Activated CD4-positive, alpha-beta memory T cell treated with anti-CD3 and anti-CD28 coated beads for 36 hours (primary cell): ENCODE data around the gene TOP3B. TPM values are rescaled to one million over a fixed set of nuclear protein-coding genes. Genes with fewer than 3 reads are reported as not detected.

Experiments
- CTCF ChIA-PET: fragments of 350-600 bp; sonication (Branson Sonifier 250); formaldehyde crosslinking; loops from one replicate; lab custom pipeline; 2021; ENCODE audit warnings: antibody characterized with exemption, inconsistent platforms; lab: Charles Lee
- POLR2A ChIA-PET: fragments of 350-600 bp; sonication (Branson Sonifier 250); formaldehyde crosslinking; loops from one replicate; lab custom pipeline; 2021; ENCODE audit warnings: antibody characterized with exemption; lab: Charles Lee
- DNase-seq: peaks from one replicate; pipeline ENCODE4 v3.0.0-alpha.2; 2020
- H3K27ac Mint-ChIP-seq: one replicate; pipeline ENCODE4 v1.8.0; 2021; ENCODE audit warnings: mixed read lengths
- H3K27me3 Mint-ChIP-seq: one replicate; pipeline ENCODE4 v1.8.0; 2021; ENCODE audit warnings: mixed read lengths
- H3K36me3 Mint-ChIP-seq: one replicate; pipeline ENCODE4 v1.8.0; 2021; ENCODE audit warnings: mixed read lengths
- H3K4me1 Mint-ChIP-seq: one replicate; pipeline ENCODE4 v1.8.0; 2021; ENCODE audit warnings: low read depth, mixed read lengths
- H3K4me3 Mint-ChIP-seq: one replicate; pipeline ENCODE4 v1.8.0; 2021; ENCODE audit warnings: mild to moderate bottlenecking, mixed read lengths
- H3K9me3 Mint-ChIP-seq: one replicate; pipeline ENCODE4 v1.8.0; 2021; ENCODE audit warnings: mixed read lengths
- intact Hi-C: fragments of 100-400 bp; cut with micrococcal nuclease; formaldehyde crosslinking; loops from one replicate; pipeline ENCODE4 v1.15.1; 2023
- total RNA-seq, 2 experiments: library from RNA; stranded (reverse); gene quantifications; one replicate each; pipeline ENCODE4 v1.2.3, GENCODE V29; 2021

Gene TOP3B
- total RNA-seq, 2 experiments from 2014 or later = 28.8 to 30.4 TPM

DNA sequence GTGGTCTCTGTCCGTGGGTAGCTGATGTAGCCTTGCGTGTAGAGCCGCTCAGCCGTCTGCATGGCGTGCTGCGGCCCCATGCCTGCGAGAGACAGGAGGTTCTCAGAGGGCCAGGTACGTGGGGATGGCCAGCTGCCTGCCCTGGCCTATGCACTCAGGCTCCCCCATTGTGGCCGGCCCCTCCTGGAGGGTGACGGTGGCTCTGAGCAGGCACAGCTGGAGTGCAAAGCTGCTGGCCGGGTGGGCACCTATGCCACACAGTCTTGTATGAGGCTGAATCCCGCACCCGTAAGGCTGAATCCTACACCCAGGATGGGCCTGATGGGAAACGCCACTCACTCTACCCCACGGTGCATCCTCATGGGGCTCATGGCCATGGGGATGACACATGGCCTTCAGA lies 18.4 kb downstream of the TOP3B start:
- Mint-ChIP-seq H3K9me3 (no peaks in the 10 kb centered on the region), H3K4me1 (no peaks in the 10 kb centered on the region), H3K4me3 (no peak overlapping the region), H3K36me3 (peaks cover 25% of the 10 kb centered on the region), H3K27ac (no peak overlapping the region), H3K27me3 (no peaks in the 10 kb centered on the region)
- POLR2A ChIA-PET = no interaction called here
- DNase-seq = no peak
- intact Hi-C loops = no loop called here
- CTCF ChIA-PET = interaction anchor here (1.4 to 3.2 kb wide), 3 partner anchors 8 to 26 kb away, joined by 4 to 14 read pairs (median 4); partner anchors contain the start of gene PPM1F

DNA sequence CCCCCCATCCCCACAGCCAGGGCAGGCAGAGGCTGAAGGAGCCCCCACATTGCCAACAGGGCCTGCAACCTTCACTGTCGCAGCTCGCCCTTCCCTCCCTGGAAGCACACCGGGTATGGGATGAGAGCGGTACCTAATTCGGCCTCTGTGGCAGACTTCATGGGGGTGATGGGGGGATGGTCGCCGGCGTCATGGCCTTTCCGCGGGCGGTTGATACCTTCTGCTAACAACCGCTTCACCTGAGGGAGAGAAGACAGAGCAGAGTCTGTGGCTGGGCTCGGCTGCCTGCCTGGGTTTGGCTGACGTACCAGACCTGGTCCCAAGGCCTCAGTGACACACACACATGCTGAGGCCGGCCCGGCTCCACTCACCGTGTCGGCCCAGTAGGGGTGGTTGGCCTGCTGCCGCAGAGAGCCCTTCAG lies 18.8 kb downstream of the TOP3B start:
- CTCF ChIA-PET = interaction anchor here (1.4 to 1.6 kb wide), 2 partner anchors 8 to 26 kb away, joined by 4 read pairs; no protein-coding TSS in a partner anchor
- POLR2A ChIA-PET = no interaction called here
- Mint-ChIP-seq H3K4me1 (no peaks in the 10 kb centered on the region), H3K9me3 (no peaks in the 10 kb centered on the region), H3K27ac (no peak overlapping the region), H3K4me3 (no peak overlapping the region), H3K27me3 (no peaks in the 10 kb centered on the region), H3K36me3 (peaks cover 23% of the 10 kb centered on the region)
- no peak for DNase-seq
- intact Hi-C loops = no loop called here

DNA sequence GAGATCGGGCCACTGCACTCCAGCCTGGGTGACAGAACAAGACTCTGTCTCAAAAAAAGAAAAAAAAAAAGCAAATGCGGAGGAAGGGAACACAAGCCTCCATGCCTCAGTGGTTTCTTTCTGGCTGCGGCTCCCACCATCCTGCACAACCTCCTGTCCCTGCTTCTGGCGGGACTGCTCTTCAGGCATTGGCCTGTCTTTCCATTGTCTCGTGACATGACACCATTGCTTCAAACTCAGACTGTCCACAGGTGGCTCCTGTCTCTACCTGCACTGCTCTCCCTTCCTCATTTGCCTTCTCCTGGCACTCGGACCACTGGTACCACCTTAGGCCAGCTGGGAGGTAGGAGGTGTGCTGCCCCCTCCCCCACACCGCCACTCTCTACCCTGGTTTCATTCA lies 19.3 kb downstream of the TOP3B start:
- Mint-ChIP-seq H3K27me3 (no peaks in the 10 kb centered on the region), H3K9me3 (no peaks in the 10 kb centered on the region), H3K4me1 (no peaks in the 10 kb centered on the region), H3K36me3 (peaks cover 22% of the 10 kb centered on the region), H3K4me3 (no peak overlapping the region), H3K27ac (no peak overlapping the region)
- intact Hi-C loops = no loop called here
- DNase-seq = no peak
- ChIA-PET POLR2A (no interaction called here), CTCF (interaction anchor here (1.4 to 1.6 kb wide), 2 partner anchors 9 to 25 kb away, joined by 4 read pairs; no protein-coding TSS in a partner anchor)

DNA sequence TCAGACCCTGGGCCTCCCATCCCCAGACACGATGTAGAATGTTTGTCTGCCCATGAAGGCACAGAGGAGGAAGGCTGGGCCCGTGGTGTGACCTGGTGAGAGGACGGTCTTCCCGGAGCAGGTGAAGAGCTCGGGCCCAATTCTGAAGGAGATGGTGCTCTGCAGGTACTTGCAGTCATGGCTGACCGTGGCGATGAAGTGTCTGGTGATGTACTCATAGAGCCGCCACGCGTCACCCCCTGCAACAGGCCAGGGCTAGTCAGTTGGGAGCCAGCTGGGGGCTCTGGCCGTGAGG lies 20.0 kb downstream of the TOP3B start:
- H3K27ac Mint-ChIP-seq = no peak overlapping the region
- ChIA-PET POLR2A (no interaction called here), CTCF (interaction anchor here (1.4 to 1.6 kb wide), 2 partner anchors 10 to 25 kb away, joined by 4 read pairs; no protein-coding TSS in a partner anchor)
- H3K4me1 Mint-ChIP-seq = no peaks in the 10 kb centered on the region
- peaks cover 22% of the 10 kb centered on the region for H3K36me3 Mint-ChIP-seq
- no peak overlapping the region for H3K4me3 Mint-ChIP-seq
- intact Hi-C loops = no loop called here
- H3K27me3 Mint-ChIP-seq = no peaks in the 10 kb centered on the region
- DNase-seq = no peak
- H3K9me3 Mint-ChIP-seq = no peaks in the 10 kb centered on the region

DNA sequence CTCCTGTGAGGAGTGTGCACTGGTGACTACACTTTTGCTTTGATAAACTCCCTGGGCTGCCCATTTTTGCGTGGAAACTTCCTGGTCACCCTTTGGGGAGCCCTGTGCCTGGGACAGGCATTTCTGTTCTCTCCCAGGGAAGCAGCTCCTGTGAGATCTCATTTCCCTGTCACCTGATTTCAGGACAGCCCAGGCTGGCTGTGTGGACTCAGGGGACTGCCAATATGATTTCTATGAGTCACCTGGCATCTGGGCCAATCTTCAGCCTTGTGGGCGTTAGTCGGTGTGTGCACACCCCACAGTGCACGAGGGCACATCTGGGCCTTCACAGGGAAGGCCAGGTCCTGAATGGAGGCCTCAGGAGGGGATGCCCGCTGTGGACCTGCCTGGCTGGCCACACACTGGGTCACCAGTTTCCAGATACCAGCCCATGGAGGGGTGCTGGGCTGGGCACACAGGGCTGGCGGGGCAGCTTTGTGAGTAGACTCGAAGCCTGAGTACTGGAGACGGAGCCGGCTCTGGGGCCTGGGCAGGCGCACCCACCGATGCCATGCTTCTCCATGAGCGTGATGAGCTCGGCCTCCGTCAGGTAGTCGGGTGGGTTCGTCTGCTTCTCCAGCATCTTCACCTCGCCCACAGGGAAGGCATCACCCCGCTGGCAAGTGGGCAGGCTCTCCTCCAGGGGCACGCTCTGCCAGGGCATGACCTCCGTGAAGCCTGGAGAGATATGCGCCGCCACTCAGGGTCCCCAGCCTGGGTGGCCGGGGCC lies 20.5 kb downstream of the TOP3B start:
- intact Hi-C loops = no loop called here
- DNase-seq = no peak
- no peak overlapping the region for H3K4me3 Mint-ChIP-seq
- H3K9me3 Mint-ChIP-seq = no peaks in the 10 kb centered on the region
- no peaks in the 10 kb centered on the region for H3K27me3 Mint-ChIP-seq
- peaks cover 16% of the 10 kb centered on the region for H3K36me3 Mint-ChIP-seq
- POLR2A ChIA-PET = no interaction called here
- CTCF ChIA-PET = interaction anchor here (1.6 kb wide), 1 partner anchor 10 kb away, joined by 4 read pairs; no protein-coding TSS in a partner anchor
- no peak overlapping the region for H3K27ac Mint-ChIP-seq
- no peaks in the 10 kb centered on the region for H3K4me1 Mint-ChIP-seq

DNA sequence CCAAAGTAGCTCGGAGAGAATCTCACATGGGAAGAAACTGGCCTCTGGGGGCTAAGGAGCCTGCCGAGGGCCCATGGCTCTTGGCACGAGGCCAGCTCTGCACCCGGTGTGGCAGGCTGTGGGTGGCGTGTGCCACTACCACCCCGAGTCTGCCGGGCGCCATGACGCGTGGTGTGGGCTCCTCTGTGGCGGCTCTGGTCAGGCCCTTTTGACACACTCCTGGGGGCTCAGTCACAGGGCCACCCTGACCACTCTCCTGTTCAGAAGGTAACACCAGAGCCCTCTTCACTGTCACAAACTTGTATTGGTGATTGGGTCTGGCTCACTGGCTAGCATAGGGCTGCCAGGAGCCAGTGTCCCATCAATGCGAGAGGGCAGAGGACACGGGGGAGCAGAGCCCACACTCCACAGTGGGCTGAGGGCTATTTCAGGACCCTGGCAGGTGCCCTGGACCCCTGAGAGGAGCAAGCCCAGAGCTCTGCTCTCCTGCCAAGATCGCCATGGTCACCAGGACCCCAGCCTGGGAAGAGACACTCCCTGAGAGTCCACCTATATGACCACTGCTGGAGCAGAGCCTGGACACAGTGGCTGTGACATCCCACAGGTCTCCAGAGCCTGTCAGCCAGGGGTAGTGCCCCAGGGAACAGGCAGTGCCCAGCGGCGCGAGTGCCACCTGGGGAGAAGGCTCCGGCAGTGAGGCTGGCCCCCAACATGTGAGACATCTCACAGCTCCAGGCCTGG lies 21.3 kb downstream of the TOP3B start:
- intact Hi-C loops = no loop called here
- H3K27ac Mint-ChIP-seq = no peak overlapping the region
- H3K4me1 Mint-ChIP-seq = no peaks in the 10 kb centered on the region
- peaks cover 12% of the 10 kb centered on the region for H3K36me3 Mint-ChIP-seq
- H3K4me3 Mint-ChIP-seq = no peak overlapping the region
- no peaks in the 10 kb centered on the region for H3K27me3 Mint-ChIP-seq
- no peaks in the 10 kb centered on the region for H3K9me3 Mint-ChIP-seq
- CTCF ChIA-PET = interaction anchor here (1.6 kb wide), 1 partner anchor 11 kb away, joined by 4 read pairs; no protein-coding TSS in a partner anchor
- no peak for DNase-seq
- POLR2A ChIA-PET = no interaction called here

DNA sequence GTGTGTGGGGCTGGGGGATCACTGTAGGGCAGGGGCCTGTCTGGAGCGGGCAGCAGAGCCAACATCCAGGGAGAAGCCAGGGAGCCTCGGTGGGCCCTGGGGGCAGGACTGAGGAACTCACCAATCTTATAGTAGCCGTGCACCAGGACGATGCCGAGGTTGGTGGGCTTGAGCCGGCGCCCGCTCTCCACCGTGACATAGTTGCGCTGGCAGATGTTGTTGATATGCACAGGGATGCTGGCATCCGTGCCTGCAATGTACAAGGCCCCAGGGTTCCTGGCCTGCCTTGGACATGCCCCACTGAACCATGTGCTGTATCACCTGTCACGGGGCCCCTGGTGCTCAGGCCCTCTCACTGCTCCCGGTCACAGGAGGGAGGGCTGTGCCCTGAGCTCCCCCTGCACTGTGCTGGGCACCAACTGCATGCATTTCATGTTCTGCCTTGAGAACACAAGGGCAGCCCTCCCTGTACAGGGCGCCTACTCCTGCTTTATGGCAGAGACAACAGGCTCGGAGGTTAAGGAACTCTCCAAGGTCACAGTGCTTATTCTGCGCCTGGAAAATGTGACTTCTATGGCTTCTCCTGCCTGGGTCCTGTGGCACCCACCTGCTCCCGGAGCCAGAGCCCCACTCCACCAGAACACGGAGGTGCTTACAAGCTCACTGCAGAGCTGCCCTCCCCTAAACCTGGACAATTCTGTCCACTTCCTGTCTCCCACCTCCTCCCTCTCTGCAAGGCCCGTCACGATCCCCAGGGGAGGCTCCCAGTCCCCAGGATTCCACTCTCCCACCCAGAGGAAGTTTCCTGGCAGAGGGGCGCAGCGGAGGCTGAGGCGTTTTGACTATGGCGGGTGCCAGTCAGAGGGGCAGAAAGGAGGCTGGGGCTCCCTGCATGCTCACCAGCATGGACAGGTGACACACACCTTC lies 22.1 kb downstream of the TOP3B start:
- intact Hi-C loops = no loop called here
- CTCF ChIA-PET = interaction anchor here (1.6 kb wide), 1 partner anchor 12 kb away, joined by 4 read pairs; no protein-coding TSS in a partner anchor

DNA sequence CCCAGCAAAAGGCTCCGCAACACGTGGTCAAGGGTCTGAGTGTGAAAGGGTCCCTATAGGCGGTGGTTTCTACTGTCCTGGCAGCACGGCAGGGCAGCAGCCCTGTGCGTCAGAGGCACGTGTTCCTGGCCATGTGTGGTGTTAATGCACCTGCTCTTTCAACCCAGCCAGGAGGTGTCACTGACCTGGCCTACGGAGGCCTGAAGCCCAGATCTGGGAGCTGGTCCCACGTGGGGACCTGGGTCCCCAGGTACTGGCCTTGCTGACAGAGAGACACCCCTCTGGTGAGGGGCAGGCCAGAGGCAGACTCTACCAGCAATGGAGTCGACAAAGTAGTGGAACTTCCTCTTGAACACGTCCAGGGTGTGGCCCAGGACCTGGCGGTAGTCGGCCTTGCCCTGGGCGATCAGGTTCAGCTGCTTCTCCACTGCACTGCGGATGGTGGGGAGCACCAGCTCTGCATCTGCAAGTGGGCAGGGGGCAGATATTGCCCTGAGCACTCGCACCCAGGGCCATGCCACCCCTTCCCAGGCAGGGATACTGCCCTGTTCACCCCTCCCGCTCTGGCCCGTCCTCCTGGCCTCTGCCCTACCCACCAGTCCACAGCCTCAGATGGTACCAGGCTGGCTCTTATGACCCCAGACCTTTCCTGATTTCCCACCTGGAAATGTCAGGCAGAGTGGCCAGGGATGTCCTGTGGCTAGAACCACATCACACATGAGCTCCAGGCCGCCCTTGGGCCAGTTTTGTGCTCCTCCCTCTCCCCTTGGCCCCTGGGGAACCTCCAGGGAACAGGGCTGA lies 23.1 kb downstream of the TOP3B start:
- H3K4me1 Mint-ChIP-seq = no peaks in the 10 kb centered on the region
- H3K27ac Mint-ChIP-seq = no peak overlapping the region
- POLR2A ChIA-PET = no interaction called here
- no peaks in the 10 kb centered on the region for H3K9me3 Mint-ChIP-seq
- no peak overlapping the region for H3K4me3 Mint-ChIP-seq
- H3K27me3 Mint-ChIP-seq = no peaks in the 10 kb centered on the region
- CTCF ChIA-PET = no interaction called here
- DNase-seq = no peak
- peaks cover 9% of the 10 kb centered on the region for H3K36me3 Mint-ChIP-seq
- intact Hi-C loops = no loop called here

More for the DNA sequence above, 22.1 kb downstream of the TOP3B start:
- no peak for DNase-seq
- Mint-ChIP-seq H3K36me3 (peaks cover 12% of the 10 kb centered on the region), H3K27ac (no peak overlapping the region), H3K27me3 (no peaks in the 10 kb centered on the region), H3K4me1 (no peaks in the 10 kb centered on the region), H3K4me3 (no peak overlapping the region), H3K9me3 (no peaks in the 10 kb centered on the region)
- POLR2A ChIA-PET = no interaction called here

DNA sequence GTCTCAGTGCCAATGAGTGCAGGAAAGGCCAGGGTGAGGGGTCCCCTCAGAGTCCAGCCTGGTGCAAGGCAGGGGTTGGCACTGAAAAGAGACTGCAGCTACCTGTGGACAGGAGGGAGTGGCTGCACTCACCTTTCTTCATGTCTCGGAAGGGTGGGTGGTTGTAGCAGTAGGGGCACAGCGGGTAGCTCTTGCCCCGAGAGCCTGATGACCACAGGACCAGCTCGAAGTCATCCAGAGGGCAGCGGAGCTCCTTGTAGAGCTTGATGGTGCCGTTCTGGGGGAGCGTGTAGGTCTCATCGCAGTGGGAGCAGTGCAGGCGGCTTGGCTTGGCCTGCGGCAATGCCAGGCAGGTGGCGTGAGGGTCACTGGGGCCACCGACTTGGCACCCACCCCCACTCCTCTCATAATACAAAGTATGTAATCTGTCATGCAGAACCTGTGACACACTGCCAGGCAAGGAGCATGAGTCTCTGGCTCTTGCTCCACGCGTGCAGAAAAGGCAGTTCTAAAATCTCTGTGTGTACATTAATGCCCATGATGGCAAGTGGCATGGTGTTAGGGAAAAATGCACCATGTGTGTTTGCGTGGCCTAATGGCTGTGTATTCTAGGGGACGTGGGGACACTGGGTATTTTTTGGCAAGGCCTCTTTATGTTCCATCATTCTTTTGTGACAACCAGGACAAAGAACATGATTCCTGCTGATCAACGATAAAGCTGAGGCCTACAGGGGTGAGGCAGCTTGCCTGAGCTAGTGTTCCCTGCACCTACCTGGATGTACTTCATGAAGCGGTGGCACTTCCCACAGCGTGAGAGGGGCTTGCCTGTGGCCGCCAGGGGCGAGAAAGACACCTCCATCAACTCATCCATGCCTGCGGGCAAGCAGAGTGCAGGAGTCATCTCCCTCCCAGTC lies 24.0 kb downstream of the TOP3B start:
- intact Hi-C loops = no loop called here
- H3K4me1 Mint-ChIP-seq = no peaks in the 10 kb centered on the region
- H3K9me3 Mint-ChIP-seq = no peaks in the 10 kb centered on the region
- ChIA-PET CTCF (interaction anchor here (1.1 kb wide), 1 partner anchor 20 kb away, joined by 3 read pairs; no protein-coding TSS in a partner anchor), POLR2A (interaction anchor here (0.5 kb wide), 1 partner anchor 16 kb away, joined by 3 read pairs; no protein-coding TSS in a partner anchor)
- H3K27ac Mint-ChIP-seq = no peak overlapping the region
- H3K27me3 Mint-ChIP-seq = no peaks in the 10 kb centered on the region
- DNase-seq = no peak
- H3K36me3 Mint-ChIP-seq = peaks cover 9% of the 10 kb centered on the region
- no peak overlapping the region for H3K4me3 Mint-ChIP-seq
